GM21723 (cell line): ENCODE measurements around the gene DDX19B.
A peak's percentile ranks its signal among the peaks of the same experiment; 100 is the strongest.
"Not testable (repeated sequence)": the region's sequence is repeated elsewhere in the genome, so short reads cannot be mapped to it uniquely, and the experiment has no call there.

ENCODE experiments used
- ATAC-seq: cut with Tn5 transposase; IDR thresholded peaks from one replicate; pipeline ENCODE4 v1.9.1; 2021; ENCODE audit warnings: mild to moderate bottlenecking, moderate library complexity; ENCODE audit not compliant: unreplicated experiment

DDX19B gene

GRCh38 chr16:70348991-70349390 is 50.0 kb downstream of the DDX19B start:
- ATAC-seq = no peak

GRCh38 chr16:70349783-70350182 is 50.8 kb downstream of the DDX19B start:
- ATAC-seq = no peak

GRCh38 chr16:70359552-70359951 is 60.6 kb downstream of the DDX19B start:
- ATAC-seq = no peak

GRCh38 chr16:70364399-70364798 is 65.4 kb downstream of the DDX19B start:
- ATAC-seq = no peak

GRCh38 chr16:70370145-70370544 is 71.2 kb downstream of the DDX19B start:
- not testable (repeated sequence) for ATAC-seq

- no peak for ATAC-seq
These were observed 71.9 kb downstream of the DDX19B start for GRCh38 chr16:70370924-70371323.

GRCh38 chr16:70372921-70373728 is 74.1 kb downstream of the DDX19B start:
- ATAC-seq = no peak

- ATAC-seq = no peak
These were observed 75.2 kb downstream of the DDX19B start for GRCh38 chr16:70374213-70374612.

GRCh38 chr16:70375636-70376611 is 76.9 kb downstream of the DDX19B start:
- no peak for ATAC-seq

- no peak for ATAC-seq
These were observed 78.8 kb downstream of the DDX19B start for GRCh38 chr16:70377782-70378181.

- ATAC-seq = no peak
These were observed 80.0 kb downstream of the DDX19B start for GRCh38 chr16:70378869-70379493.

GRCh38 chr16:70380248-70380918 is 81.4 kb downstream of the DDX19B start:
- peak; percentile 19 for ATAC-seq

- peak; percentile 82 for ATAC-seq
These were observed 82.1 kb downstream of the DDX19B start for GRCh38 chr16:70380919-70381603.

- ATAC-seq = peak; percentile 15
These were observed 82.8 kb downstream of the DDX19B start for GRCh38 chr16:70381604-70382342.

- ATAC-seq = no peak
These were observed 84.5 kb downstream of the DDX19B start for GRCh38 chr16:70383421-70383960.
